Measurements from ENCODE around the gene PDE1A.

GRCh38 chr2:182228741-182229140 lies 198.1 kb downstream of the PDE1A start:
- TF ChIP-seq POLR2A (IDR thresholded peaks at IDR 0.05) = no peak
- TF ChIP-seq CTCF (IDR thresholded peaks at IDR 0.05) = no peak

Data from esophagus squamous epithelium (tissue), 4 donors.